Left ventricle myocardium inferior (tissue), 1 donor: ENCODE results near the gene CELF6. TPM values are rescaled to one million over a fixed set of nuclear protein-coding genes. Genes with fewer than 3 reads are reported as not detected.

Experiments used
- DNase-seq: peaks from one replicate; pipeline ENCODE4 v3.0.0-alpha.2; 2020
- H3K27ac ChIP-seq: fragments of 200-600 bp; replicated peaks from 2 replicates; pipeline ENCODE4 v1.8.0; 2021
- H3K27me3 ChIP-seq: fragments of 200-600 bp; 2 replicates; pipeline ENCODE4 v1.8.0; 2021; ENCODE audit warnings: low read depth
- H3K36me3 ChIP-seq: fragments of 200-600 bp; 2 replicates; pipeline ENCODE4 v1.8.0; 2021
- H3K4me1 ChIP-seq: fragments of 200-600 bp; 2 replicates; pipeline ENCODE4 v1.8.0; 2021
- H3K4me3 ChIP-seq: fragments of 200-600 bp; 2 replicates; pipeline ENCODE4 v1.8.0; 2021; ENCODE audit warnings: mild to moderate bottlenecking, moderate library complexity
- H3K9me3 ChIP-seq: fragments of 200-600 bp; replicated peaks from 2 replicates; pipeline ENCODE4 v1.8.0; 2021
- intact Hi-C: fragments of 100-400 bp; cut with micrococcal nuclease; formaldehyde crosslinking; loops from one replicate; pipeline ENCODE4 v1.11.0; 2022
- long read RNA-seq: library from polyadenylated mRNA; unstranded; transcript quantifications from one replicate; pipeline ENCODE4 v2.0.0, GENCODE V29; 2021
- total RNA-seq: library from RNA; stranded (reverse); fragmentation: NEBNext Ultra II Directional; extraction: Animal tissue kit (Norgen Biotek cat#: 25700); gene quantifications from one replicate; pipeline ENCODE4 v1.2.1, GENCODE V29; 2021
- TF ChIP-seq, protein P1 (sequence below): fragments of 200-600 bp; IDR thresholded peaks from 2 replicates; pipeline ENCODE4 v1.8.0; 2021; ENCODE audit warnings: antibody characterized with exemption, mild to moderate bottlenecking, borderline replicate concordance
- donor health status: DM: no; HTN: yes; CAD: no; lungs with severe emphysema.

The CELF6 gene
- 1.5 TPM for total RNA-seq
- long read RNA-seq: 0 reads

DNA sequence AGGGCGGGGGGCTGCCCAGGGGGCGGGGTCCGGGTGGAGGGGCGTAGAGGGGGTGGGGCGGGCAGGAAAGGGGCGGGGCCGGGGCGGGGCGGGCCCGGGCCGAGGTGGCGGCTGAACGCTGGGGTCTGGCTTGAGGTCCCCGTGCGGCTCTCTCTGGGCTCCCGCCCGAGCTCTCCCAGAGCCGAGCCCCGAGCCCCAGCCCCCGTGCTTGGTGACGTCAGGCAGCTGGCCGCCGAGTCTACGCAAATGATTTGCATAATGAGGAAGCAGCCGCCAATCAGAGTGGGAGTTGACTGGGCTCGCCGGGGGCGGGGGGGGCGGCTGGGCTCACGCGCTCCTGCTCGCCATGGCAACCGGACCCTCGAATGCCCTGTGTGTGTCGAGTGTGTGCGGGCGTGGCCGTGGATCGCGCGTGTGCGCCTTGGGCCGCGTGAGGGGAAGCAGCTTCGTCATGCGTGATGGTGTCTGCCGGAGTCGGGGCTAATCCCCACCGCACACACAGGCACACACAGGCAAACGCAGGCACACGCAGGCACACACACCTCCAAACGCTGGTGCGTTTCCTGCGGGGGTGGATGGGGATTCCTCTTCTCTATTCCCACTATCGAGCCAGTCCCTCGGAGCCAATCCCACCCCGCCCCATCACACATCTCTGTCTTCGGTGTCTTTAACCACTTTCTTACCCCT lies at the start of gene CELF6:
CELF6 (minus strand) TSS at position 173 of the 687 bp plus-strand sequence. CDS start 283 bp downstream, outside the sequence.
- Histone ChIP-seq H3K27ac (no peak within 1 kb of the TSS), H3K4me1 (peaks cover 15% of the 10 kb centered on the region), H3K9me3 (peaks cover 13% of the 10 kb centered on the region), H3K4me3 (peak within 1 kb of the TSS; percentile 70), H3K36me3 (no peaks in the 10 kb centered on the region), H3K27me3 (no peaks in the 10 kb centered on the region)
- peak; percentile 69 for DNase-seq
- intact Hi-C loops: no loop called here
- TF ChIP-seq, protein P1, sequence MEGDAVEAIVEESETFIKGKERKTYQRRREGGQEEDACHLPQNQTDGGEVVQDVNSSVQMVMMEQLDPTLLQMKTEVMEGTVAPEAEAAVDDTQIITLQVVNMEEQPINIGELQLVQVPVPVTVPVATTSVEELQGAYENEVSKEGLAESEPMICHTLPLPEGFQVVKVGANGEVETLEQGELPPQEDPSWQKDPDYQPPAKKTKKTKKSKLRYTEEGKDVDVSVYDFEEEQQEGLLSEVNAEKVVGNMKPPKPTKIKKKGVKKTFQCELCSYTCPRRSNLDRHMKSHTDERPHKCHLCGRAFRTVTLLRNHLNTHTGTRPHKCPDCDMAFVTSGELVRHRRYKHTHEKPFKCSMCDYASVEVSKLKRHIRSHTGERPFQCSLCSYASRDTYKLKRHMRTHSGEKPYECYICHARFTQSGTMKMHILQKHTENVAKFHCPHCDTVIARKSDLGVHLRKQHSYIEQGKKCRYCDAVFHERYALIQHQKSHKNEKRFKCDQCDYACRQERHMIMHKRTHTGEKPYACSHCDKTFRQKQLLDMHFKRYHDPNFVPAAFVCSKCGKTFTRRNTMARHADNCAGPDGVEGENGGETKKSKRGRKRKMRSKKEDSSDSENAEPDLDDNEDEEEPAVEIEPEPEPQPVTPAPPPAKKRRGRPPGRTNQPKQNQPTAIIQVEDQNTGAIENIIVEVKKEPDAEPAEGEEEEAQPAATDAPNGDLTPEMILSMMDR: no peak

- Histone ChIP-seq H3K4me3 (no peak overlapping the region), H3K36me3 (peaks cover 12% of the 10 kb centered on the region), H3K4me1 (peaks cover 33% of the 10 kb centered on the region), H3K27ac (peak overlapping the region; percentile 59), H3K9me3 (no peaks in the 10 kb centered on the region), H3K27me3 (no peaks in the 10 kb centered on the region)
- peak; percentile 35 for DNase-seq
- TF ChIP-seq, protein P1: no peak
- intact Hi-C loops: no loop called here
Measured at GRCh38 chr15:72368899-72369298, 48.9 kb upstream of the CELF6 start.

- intact Hi-C loops: no loop called here
- peaks cover 12% of the 10 kb centered on the region for H3K36me3 ChIP-seq
- peak overlapping the region; percentile 59 for H3K27ac ChIP-seq
- H3K4me1 ChIP-seq: peaks cover 32% of the 10 kb centered on the region
- DNase-seq: no peak
- TF ChIP-seq, protein P1: no peak
- no peaks in the 10 kb centered on the region for H3K27me3 ChIP-seq
- H3K4me3 ChIP-seq: no peak overlapping the region
- H3K9me3 ChIP-seq: no peaks in the 10 kb centered on the region
Measured at GRCh38 chr15:72368325-72368724, 48.4 kb upstream of the CELF6 start.

DNA sequence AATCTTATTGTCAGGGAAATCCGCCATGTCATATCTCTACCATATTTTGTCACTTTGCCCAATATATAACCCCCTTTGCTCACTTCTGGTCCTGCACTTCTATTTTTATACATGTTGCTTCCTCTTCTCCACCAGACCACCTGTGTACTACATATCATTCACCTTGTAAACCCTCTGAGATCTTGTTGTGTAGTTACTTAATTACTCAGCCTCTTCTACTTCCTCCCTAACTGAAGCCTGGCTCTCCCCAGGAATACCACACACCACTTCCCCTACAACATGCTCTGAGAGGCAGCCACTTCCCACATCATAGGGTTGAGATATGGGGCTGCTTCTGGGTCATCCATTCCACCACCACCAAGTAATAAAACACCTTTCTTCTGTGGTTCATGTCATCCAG lies 45.9 kb upstream of the CELF6 start:
- Histone ChIP-seq H3K27ac (no peak overlapping the region), H3K27me3 (no peaks in the 10 kb centered on the region), H3K9me3 (no peaks in the 10 kb centered on the region), H3K36me3 (peaks cover 12% of the 10 kb centered on the region), H3K4me1 (peaks cover 30% of the 10 kb centered on the region), H3K4me3 (no peak overlapping the region)
- no peak for DNase-seq
- intact Hi-C loops: no loop called here
- TF ChIP-seq, protein P1: no peak

- TF ChIP-seq, protein P1: no peak
- intact Hi-C loops: no loop called here
- no peaks in the 10 kb centered on the region for H3K9me3 ChIP-seq
- no peak for DNase-seq
- H3K4me3 ChIP-seq: no peak overlapping the region
- H3K36me3 ChIP-seq: peaks cover 4% of the 10 kb centered on the region
- H3K27ac ChIP-seq: no peak overlapping the region
- peaks cover 45% of the 10 kb centered on the region for H3K4me1 ChIP-seq
- H3K27me3 ChIP-seq: no peaks in the 10 kb centered on the region
Measured at GRCh38 chr15:72361176-72361575, 41.2 kb upstream of the CELF6 start.
